Transverse colon (tissue), 4 donors: ENCODE results near the gene DCTD.

Source experiments
- CTCF ChIP-seq, 5 experiments: fragments of 200-600 bp in 3 of 5; fragments of 450-650 bp in 2 of 5; sonication (generic) in 3 of 5; IDR thresholded peaks; 1 replicate in 2 of 5; 2 replicates in 3 of 5; pipeline ENCODE4 v1.5.1; 2016 to 2017; ENCODE audit warnings: antibody characterized with exemption in 5 of 5, inconsistent platforms in 3 of 5, mild to moderate bottlenecking in 2 of 5, moderate library complexity in 1 of 5
- POLR2A ChIP-seq: fragments of 450-650 bp; IDR thresholded peaks from one replicate; pipeline ENCODE4 v1.6.1; 2016; ENCODE audit warnings: antibody characterized with exemption, mild to moderate bottlenecking, moderate library complexity
- POLR2AphosphoS5 ChIP-seq, 3 donors: sonication (generic); formaldehyde crosslinking; IDR thresholded peaks; one replicate each; pipeline ENCODE4 v1.6.1; 2016; ENCODE audit warnings: antibody characterized with exemption in 3 of 3

GRCh38 chr4:182906786-182907185 lies 10.4 kb downstream of the DCTD start:
- no peak for TF ChIP-seq CTCF (IDR thresholded peaks at IDR 0.05)
- no peak for TF ChIP-seq POLR2A
- TF ChIP-seq POLR2AphosphoS5 (IDR thresholded peaks at IDR 0.05), result no peak
